Heart left ventricle (tissue), 16 donors: ENCODE results near the gene SDSL. TPM values are rescaled to one million over a fixed set of nuclear protein-coding genes. Genes with fewer than 3 reads are reported as not detected.
A peak's percentile ranks its signal among the peaks of the same experiment; 100 is the strongest.

Experiments used
- ATAC-seq, 4 donors: fragments of 200-7000 bp; cut with Tn5 transposase; one replicate each; pipeline ENCODE4 v1.9.1; 2020 to 2022; ENCODE audit warnings: moderate library complexity in 4 of 4, mild to moderate bottlenecking in 3 of 4, moderate number of reproducible peaks in 1 of 4
- DNase-seq, 5 donors: peaks; one replicate each; pipeline ENCODE4 v3.0.0-alpha.2; 2020
- H3K27ac ChIP-seq, 12 donors: fragments of 200-600 bp; sonication (generic) in 4 of 12; one replicate each; pipeline versions ENCODE4 v1.5.0 to v1.8.0; 2016 to 2022; ENCODE audit warnings: mild to moderate bottlenecking in 2 of 12
- H3K27me3 ChIP-seq, 9 donors: fragments of 200-600 bp; sonication (generic) in 2 of 9; one replicate each; pipeline versions ENCODE4 v1.5.1 to v1.8.0; 2016 to 2022; ENCODE audit warnings: mild to moderate bottlenecking in 3 of 9
- H3K36me3 ChIP-seq, 9 donors: fragments of 200-600 bp; sonication (generic) in 2 of 9; one replicate each; pipeline versions ENCODE4 v1.5.0 to v1.8.0; 2018 to 2022; ENCODE audit warnings: mild to moderate bottlenecking in 2 of 9
- H3K4me1 ChIP-seq, 12 donors: fragments of 200-600 bp; sonication (generic) in 4 of 12; one replicate each; pipeline versions ENCODE4 v1.5.0 to v1.8.0; 2016 to 2022; ENCODE audit warnings: mild to moderate bottlenecking in 3 of 12
- H3K4me3 ChIP-seq, 12 donors: fragments of 200-600 bp; sonication (generic) in 4 of 12; one replicate each; pipeline versions ENCODE4 v1.5.0 to v1.8.0; 2017 to 2022; ENCODE audit warnings: mild to moderate bottlenecking in 9 of 12, moderate library complexity in 4 of 12
- H3K9me3 ChIP-seq, 12 donors: fragments of 200-600 bp; sonication (generic) in 4 of 12; one replicate each; pipeline versions ENCODE4 v1.5.0 to v1.8.0; 2016 to 2022; ENCODE audit warnings: mild to moderate bottlenecking in 1 of 12
- CTCF ChIP-seq, 12 donors: fragments of 200-600 bp; sonication (generic) in 4 of 12; IDR thresholded peaks; one replicate each; pipeline versions ENCODE4 v1.5.0 to v1.8.0; 2018 to 2022; ENCODE audit warnings: antibody characterized with exemption in 12 of 12, mild to moderate bottlenecking in 5 of 12
- POLR2A ChIP-seq, 2 donors: fragments of 450-650 bp; IDR thresholded peaks; one replicate each; pipeline ENCODE4 v1.6.1; 2017; ENCODE audit warnings: antibody characterized with exemption in 2 of 2, mild to moderate bottlenecking in 2 of 2, moderate library complexity in 2 of 2
- WGBS, 4 donors: extraction: QIAGEN DNeasy Blood & Tissue Kit in 2 of 4; methylation state at CpG; one replicate each; pipeline versions ENCODE4 v1.1.5 to v1.1.7; 2013 to 2018; 5-methylcytosine and 5-hydroxymethylcytosine counted together
- intact Hi-C, 10 donors: fragments of 100-400 bp; cut with DNase I; formaldehyde crosslinking; loops; one replicate each; pipeline versions ENCODE4 v1.11.1 to v1.14.2; 2022
- polyA plus RNA-seq, 2 donors: library from polyadenylated mRNA; stranded (reverse); fragments of 200-250 nt; gene quantifications; one replicate each; pipeline ENCODE4 v1.2.3, GENCODE V29; 2013
- total RNA-seq, 9 donors: library from RNA; depleted of rRNA in 2 of 9; stranded (reverse); fragments of >200 nt in 2 of 9; fragmentation: NEBNext Ultra II Directional in 3 of 9; extraction: Animal tissue kit (Norgen Biotek cat#: 25700) in 3 of 9; gene quantifications; one replicate each; pipeline versions ENCODE4 v1.1.0 to v1.2.4, GENCODE V29; 2016 to 2023
- donor health status: ischemic (EF 13 %, LVEDD 7.1; RV severe dilation, severe dysfunction).
- donor health status: healthy with polysubstance abuse.
- donor health status: DM: no; HTN: yes; CAD: no.
- donor health status: DM: no; HTN: no; CAD: no.
- donor health status: ischemic (EF 25% LVEDD 6.9; RV normal size, moderate dysfunction).
- donor health status: ischemic (EF 25% LVEDD 5.7; RV mildly dilated, moderate dysfunction).
- donor health status: healthy.
- donor health status: DM: yes; HTN: yes; CAD: no.
- donor health status: ischemic (EF 35%, LVEDD 5.7; RV mildly dilated, moderate dysfunction).
- donor health status: nonischemic (EF 11% LVEDD 7.7; RV severe dilation, severe dysfunction).
- donor health status: DM: yes; HTN: yes; CAD: no.
- donor health status: PGD.
- donor health status: ischemic (EF 29% LVEDD 5.4; RV normal size, mild dysfunction).
- donor health status: nonischemic (EF 23%, LVEDD 6.1; RV moderate dilation, normal function).

SDSL gene
- total and polyA plus RNA-seq, 11 donors = 2.5 to 21.0 (median 5.7) TPM

GRCh38 chr12:113435367-113435766, 13.2 kb downstream of the SDSL start:
- intact Hi-C loops = loop anchor here in 1 of 10 donors (10.0 kb wide), 1 partner anchor 479 kb away; no protein-coding TSS in a partner anchor
- TF ChIP-seq CTCF (IDR thresholded peaks at IDR 0.05) (no peak), POLR2A (IDR thresholded peaks at IDR 0.05) (no peak)
- no peaks in the 10 kb centered on the region for H3K9me3 ChIP-seq
- H3K4me3 ChIP-seq = no peak overlapping the region
- no peak for DNase-seq
- WGBS, 4 donors = 82 to 88% (median 85%) methylated on average over 5 of the region's 5 CpGs
- H3K4me1 ChIP-seq = no peaks in the 10 kb centered on the region
- H3K36me3 ChIP-seq = no peaks in the 10 kb centered on the region
- ATAC-seq = no peak
- H3K27me3 ChIP-seq = peaks cover 0 to 8% (median 0%) of the 10 kb centered on the region in 9 donors
- no peak overlapping the region for H3K27ac ChIP-seq

- Histone ChIP-seq H3K9me3 (no peaks in the 10 kb centered on the region), H3K4me1 (no peaks in the 10 kb centered on the region), H3K27ac (no peak overlapping the region), H3K27me3 (peaks cover 0 to 19% (median 3%) of the 10 kb centered on the region in 9 donors), H3K36me3 (no peaks in the 10 kb centered on the region), H3K4me3 (no peak overlapping the region)
- intact Hi-C loops = loop anchor here in 1 of 10 donors (10.0 kb wide), 1 partner anchor 478 kb away; no protein-coding TSS in a partner anchor
- no peak for TF ChIP-seq POLR2A (IDR thresholded peaks at IDR 0.05)
- TF ChIP-seq CTCF (IDR thresholded peaks at IDR 0.05) = no peak
- DNase-seq (no peak), ATAC-seq (peak in 1 of 4 donors; percentile 25)
- WGBS, 4 donors = 77 to 84% (median 79%) methylated on average over 6 of the region's 6 CpGs
Measured at GRCh38 chr12:113436586-113436985, 14.4 kb downstream of the SDSL start.

- H3K9me3 ChIP-seq = no peaks in the 10 kb centered on the region
- H3K27ac ChIP-seq = no peak overlapping the region
- WGBS, 4 donors = 79 to 86% (median 81%) methylated on average over 6 of the region's 6 CpGs
- TF ChIP-seq CTCF (IDR thresholded peaks at IDR 0.05) (no peak), POLR2A (IDR thresholded peaks at IDR 0.05) (no peak)
- H3K27me3 ChIP-seq = peaks cover 0 to 23% (median 4%) of the 10 kb centered on the region in 9 donors
- no peaks in the 10 kb centered on the region for H3K36me3 ChIP-seq
- no peaks in the 10 kb centered on the region for H3K4me1 ChIP-seq
- DNase-seq (no peak), ATAC-seq (no peak)
- no peak overlapping the region for H3K4me3 ChIP-seq
- intact Hi-C loops = loop anchor here in 1 of 10 donors (10.0 kb wide), 1 partner anchor 478 kb away; no protein-coding TSS in a partner anchor
Measured at GRCh38 chr12:113436993-113437728, 15.0 kb downstream of the SDSL start.

- H3K9me3 ChIP-seq = no peaks in the 10 kb centered on the region
- H3K27ac ChIP-seq = no peak overlapping the region
- intact Hi-C loops = loop anchor here in 2 of 10 donors (2.0 to 10.0 kb wide), 2 partner anchors 475 to 477 kb away; no protein-coding TSS in a partner anchor
- H3K27me3 ChIP-seq = peaks cover 0 to 29% (median 4%) of the 10 kb centered on the region in 9 donors
- H3K36me3 ChIP-seq = no peaks in the 10 kb centered on the region
- TF ChIP-seq CTCF (IDR thresholded peaks at IDR 0.05) = no peak
- TF ChIP-seq POLR2A (IDR thresholded peaks at IDR 0.05) = no peak
- no peak for ATAC-seq
- H3K4me3 ChIP-seq = no peak overlapping the region
- WGBS, 4 donors = 51 to 66% (median 54%) methylated on average over 7 to 9 of the region's 9 CpGs
- DNase-seq = no peak
- H3K4me1 ChIP-seq = no peaks in the 10 kb centered on the region
Measured at GRCh38 chr12:113437729-113438100, 15.5 kb downstream of the SDSL start.
